Smooth muscle cell of the coronary artery (primary cell): ENCODE data around the gene ZNF229. TPM values are rescaled to one million over a fixed set of nuclear protein-coding genes. Genes with fewer than 3 reads are reported as not detected.

ENCODE experiments used
- total RNA-seq: library from RNA; depleted of rRNA; stranded (reverse); fragments of >200 nt; gene quantifications from 2 replicates; pipeline ENCODE4 v1.2.3, GENCODE V29; 2014; ENCODE audit warnings: low replicate concordance

ZNF229 gene
- 7.1 and 16.7 TPM in 2 replicates for total RNA-seq

DNA sequence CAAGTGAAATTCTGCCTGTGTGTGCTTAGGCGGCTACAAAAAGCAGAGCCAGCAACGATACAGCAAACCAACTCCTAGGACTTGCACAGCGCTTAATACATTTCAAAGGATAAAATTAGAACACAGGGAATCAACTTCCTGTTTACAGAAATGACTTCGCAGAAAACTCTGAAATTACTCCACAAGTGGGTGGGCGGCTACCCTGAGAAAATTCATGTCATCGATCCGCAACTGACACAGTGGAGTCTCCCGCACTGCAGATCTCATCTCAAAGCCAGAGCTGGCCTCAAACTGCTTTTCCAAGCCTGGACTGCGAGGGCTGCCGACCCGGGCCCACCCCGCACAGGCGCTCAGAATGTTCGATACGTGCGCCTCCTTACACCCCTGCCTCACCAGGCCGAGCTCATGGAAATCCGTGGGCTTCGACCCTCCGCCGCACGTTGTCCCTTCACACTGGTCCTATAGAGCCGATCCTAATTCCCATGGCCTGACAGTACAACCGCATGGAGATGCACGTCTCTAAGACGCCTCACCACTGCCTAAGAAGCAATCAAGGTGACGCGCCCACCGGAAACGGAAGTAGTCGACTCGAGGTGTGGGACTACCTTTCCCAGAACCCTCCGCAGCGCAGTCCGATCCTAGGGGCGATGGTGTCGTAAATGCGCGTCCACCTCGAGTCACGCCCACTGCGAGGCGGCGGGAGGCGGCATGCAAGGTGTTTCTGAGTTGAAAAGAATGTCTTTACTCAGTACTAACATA is at the start of gene ZNF229:
ZNF229 (minus strand) TSS at position 557 of the 759 bp plus-strand sequence. CDS start 5,625 bp downstream, outside the sequence.

DNA sequence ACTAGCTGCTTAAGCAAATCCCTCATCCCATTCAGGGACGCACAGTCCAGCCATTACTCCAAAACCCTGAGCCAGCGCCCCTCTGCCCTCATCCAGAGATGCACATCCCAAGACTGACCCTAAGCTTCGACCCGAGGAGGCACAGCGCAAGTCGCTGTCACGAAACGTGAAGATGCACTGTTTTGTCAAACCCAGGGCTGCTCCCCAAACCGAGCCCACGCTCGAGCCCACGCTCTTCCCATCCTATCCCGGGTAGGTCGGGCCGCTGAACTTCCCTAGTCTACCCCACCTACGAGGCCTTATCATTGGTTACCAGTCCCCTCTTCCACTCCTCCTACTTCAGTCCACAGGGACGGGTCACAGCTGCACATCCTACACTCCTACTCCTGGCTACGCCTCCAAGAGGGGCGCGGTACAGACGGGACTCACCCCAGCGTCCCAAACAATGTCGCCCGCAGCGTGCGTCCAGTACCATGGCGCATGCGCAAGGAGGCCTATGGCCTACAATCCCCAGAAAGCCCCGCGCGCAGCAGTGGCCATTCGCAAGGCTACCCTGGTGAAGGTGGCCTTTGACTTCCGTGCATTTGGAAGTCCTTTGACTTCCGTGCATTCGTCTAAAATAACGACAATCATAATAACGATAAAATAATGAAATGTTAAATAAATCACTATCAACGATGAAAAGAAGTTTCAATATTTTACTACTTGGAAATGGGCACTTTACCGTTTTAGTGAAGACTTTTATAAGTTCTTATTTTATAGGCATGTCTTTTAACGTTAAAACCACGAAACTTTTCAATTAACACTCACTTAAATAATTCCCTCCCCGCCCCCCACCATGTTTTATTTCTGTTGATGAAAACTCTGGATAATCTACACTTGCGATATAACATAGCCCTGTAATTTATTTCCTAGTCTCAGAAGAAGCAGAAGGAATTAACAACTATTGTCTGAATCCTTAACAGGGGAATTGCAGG is 46.8 kb downstream of the ZNF229 start, which contains the start of gene ZNF285:
ZNF285 (minus strand) TSS at position 470 of the 977 bp plus-strand sequence. CDS start 4,395 bp downstream, outside the sequence.

Other genes with a start within 250 kb of the ZNF229 start
- 13.5 and 16.5 TPM in 2 replicates for gene ZNF227, start 235.9 kb downstream of the ZNF229 start, total RNA-seq
- gene ZNF233, start 188.6 kb downstream of the ZNF229 start, total RNA-seq: 1.3 and 2.2 TPM in 2 replicates
- gene ZNF235, start 143.4 kb downstream of the ZNF229 start, total RNA-seq: 3.0 and 3.5 TPM in 2 replicates
- 6.7 and 7.1 TPM in 2 replicates for gene ZNF112, start 91.8 kb downstream of the ZNF229 start, total RNA-seq
- 2.7 and 3.2 TPM in 2 replicates for gene ZNF285, start 46.9 kb downstream of the ZNF229 start, total RNA-seq
- gene ZNF180, start 52.0 kb upstream of the ZNF229 start, total RNA-seq: 5.3 and 6.2 TPM in 2 replicates
- gene CEACAM20, start 81.2 kb upstream of the ZNF229 start, total RNA-seq: not detected in 2 replicates
- gene IGSF23, start 165.1 kb upstream of the ZNF229 start, total RNA-seq: 0.08 TPM in 1 of 2 replicates, not detected in the other
- gene PVR, start 195.4 kb upstream of the ZNF229 start, total RNA-seq: 32.4 and 73.4 TPM in 2 replicates
- 0.90 and 3.2 TPM in 2 replicates for gene CEACAM19, start 223.0 kb upstream of the ZNF229 start, total RNA-seq